Hematopoietic multipotent progenitor cell treated with erythropoietin and hydrocortisone succinate and interleukin-3 and kit ligand, for 15 days (in vitro differentiated cells): ENCODE data around the gene ZNF410.
"Not testable (repeated sequence)": the region's sequence is repeated elsewhere in the genome, so short reads cannot be mapped to it uniquely, and the experiment has no call there.

Experiments
- DNase-seq: peaks from one replicate; pipeline ENCODE4 v3.0.0-alpha.2; 2015; ENCODE audit warnings: low spot score

Gene ZNF410, protein sequence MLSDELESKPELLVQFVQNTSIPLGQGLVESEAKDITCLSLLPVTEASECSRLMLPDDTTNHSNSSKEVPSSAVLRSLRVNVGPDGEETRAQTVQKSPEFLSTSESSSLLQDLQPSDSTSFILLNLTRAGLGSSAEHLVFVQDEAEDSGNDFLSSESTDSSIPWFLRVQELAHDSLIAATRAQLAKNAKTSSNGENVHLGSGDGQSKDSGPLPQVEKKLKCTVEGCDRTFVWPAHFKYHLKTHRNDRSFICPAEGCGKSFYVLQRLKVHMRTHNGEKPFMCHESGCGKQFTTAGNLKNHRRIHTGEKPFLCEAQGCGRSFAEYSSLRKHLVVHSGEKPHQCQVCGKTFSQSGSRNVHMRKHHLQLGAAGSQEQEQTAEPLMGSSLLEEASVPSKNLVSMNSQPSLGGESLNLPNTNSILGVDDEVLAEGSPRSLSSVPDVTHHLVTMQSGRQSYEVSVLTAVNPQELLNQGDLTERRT

DNA sequence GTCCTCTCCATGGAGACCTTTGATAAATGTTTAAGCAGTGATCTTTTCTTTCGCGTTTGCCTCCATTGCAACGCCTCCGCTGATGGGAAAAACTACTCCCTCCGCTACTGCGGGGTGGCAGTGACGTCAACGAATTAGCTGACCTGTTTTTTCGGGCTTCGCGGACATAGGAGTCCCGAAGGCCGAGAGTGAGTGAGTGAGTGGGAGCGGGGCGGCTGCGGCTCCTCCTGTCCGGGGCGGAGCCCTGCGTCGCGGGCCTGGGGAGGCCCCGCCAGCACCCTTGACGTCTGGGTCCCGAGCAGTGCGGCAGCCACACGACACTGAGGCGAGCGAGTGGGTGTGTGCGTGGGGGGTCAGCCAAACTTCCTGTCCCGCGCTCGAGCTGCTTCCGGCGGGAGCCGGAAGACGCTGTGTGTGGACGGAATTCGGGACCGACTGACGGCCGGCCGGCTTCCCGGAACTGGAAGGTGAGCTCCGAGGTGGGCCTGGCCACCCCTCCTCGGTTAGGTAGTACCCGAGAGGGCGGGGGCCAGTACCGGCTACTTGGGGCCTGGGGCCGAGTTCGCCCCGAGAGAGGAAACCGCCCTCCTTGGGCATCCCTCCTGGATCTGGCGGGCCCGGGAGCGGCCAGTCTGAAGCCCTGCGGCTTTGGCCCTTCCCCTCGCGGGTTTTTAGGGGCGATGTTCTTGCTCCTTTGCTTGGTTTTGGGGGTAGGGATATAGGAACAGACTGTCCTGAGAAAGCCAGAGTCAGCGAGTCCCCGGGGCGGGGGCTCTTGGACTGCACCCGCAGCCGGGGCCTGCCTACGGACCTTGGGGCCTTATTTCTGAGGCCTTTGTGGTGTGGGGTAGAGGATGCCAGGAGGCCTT is at the start of gene ZNF410:
TSS of gene ZNF410 (plus strand) at position 411 of the 869 bp plus-strand sequence. CDS start 5,317 bp downstream, outside the sequence.
- DNase-seq = peak; percentile 86

GRCh38 chr14:73838293-73839034 is 48.2 kb upstream of the ZNF410 start:
- DNase-seq = not testable (repeated sequence)

DNA sequence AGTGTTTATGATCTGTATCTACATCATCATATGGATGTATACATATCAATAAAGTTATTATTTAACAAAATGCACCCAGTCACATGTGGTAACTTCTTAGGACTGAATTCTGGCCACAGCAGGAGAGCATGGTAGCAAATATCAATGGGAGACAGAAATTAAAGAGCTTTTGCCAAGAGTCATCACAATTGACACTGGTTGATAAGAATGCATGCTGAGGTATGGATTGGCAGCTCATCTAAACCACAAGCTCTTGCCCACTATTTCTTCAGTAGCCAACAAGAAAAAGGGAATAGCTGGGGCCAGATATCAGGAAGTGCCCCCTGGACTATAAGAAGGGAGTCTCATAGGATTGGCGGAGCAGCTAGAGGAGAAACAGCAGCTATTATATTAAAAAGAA is 44.5 kb upstream of the ZNF410 start:
- no peak for DNase-seq

DNA sequence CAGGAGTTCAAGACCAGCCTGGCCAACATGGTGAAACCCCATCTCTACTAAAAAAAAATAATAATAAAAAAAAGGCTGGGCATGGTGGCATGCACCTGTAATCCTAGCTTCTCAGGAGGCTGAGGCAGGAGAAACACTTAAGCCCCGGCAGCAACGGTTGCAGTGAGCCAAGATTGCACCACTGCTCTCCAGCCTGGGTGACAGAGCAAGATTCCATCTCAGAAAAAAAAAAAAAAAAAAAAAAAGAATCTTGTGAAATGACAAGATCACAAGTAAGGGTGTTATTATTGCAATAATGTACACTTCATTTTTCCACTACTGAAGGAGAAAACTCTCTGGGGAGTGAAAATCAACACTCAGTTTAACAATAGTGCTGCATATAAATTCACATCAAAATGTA is 43.8 kb upstream of the ZNF410 start:
- DNase-seq = no peak

DNA sequence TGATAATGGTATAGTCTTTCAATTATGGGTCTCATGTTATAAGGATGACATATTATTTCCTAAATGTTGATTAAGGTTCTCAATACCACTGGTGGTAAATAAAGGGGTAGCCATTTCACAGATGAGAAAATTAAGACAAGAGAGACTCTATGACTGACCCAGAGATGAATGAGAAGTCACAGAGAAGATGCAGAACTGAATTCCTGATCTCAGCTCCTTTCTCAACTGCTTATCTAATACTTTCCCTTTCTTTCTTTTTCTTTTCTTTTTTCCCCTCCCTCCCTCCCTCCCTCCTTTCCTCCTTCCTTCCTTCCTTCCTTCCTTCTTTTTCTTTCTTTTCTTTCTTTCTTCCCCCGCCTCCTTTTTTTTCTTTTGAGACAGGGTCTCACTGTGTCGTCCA is 43.4 kb upstream of the ZNF410 start:
- no peak for DNase-seq

GRCh38 chr14:73846947-73847346 is 39.7 kb upstream of the ZNF410 start:
- no peak for DNase-seq

DNA sequence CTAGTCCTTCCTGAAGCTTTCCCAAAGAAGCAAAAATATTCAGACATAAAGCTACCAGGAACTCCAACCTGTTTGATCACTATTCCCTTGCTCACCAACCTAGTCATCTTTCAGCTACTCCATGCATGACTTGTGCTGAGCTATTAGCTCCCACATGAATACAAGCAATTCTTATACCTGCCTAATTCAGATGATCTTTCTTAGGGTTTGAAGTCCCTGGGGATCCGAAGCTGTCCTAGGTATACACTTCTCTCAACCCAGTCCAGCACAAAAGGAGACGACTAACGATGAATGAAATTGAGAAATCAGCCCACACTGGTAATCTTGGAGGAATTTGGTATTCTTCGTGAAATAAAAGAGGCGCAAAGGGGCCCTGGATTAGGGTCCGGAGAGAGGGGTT is 35.7 kb upstream of the ZNF410 start:
- no peak for DNase-seq

DNA sequence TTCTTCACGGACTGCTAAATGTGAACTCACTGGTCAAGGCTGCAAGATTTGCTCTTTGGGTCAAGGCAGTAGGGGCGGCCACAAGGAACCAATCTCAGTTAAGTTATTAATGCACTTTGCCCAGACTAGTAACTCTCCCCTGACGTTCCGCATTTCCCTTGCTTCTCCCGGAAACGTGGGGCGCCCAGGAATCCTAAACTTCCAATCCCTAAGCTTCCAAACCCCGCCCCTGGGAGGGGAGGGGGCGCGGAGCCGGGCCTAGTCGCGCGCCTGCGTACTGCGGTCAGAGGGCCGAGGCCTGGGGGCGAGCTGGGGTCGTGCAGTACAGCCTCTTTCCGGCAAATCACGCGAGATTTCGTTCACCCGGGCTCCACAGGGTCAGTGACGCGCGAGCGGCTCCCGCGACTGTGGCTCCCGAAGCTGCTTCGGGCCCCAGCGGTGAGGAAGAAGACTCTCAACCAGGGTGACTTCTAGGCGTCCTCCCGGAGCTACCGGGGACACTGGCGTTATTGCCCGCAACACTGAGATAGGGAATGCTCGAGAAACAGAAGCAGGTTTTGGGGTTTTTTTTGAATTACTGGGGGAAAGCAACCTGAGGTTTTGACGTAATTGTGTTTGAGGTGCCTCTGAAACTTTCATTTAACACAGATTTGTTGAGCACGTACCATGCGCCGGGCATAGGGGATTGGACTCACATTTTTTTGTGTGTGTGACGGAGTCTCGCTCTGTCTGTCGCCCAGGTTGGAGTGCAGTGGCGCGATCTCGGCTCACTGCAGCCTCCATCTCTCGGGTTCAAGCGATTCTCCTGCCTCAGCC is 34.9 kb upstream of the ZNF410 start, which contains the start of gene PTGR2:
TSS of gene PTGR2 (plus strand) at position 265 of the 816 bp plus-strand sequence. CDS start 7,032 bp downstream, outside the sequence.
- peak; percentile 29 for DNase-seq

GRCh38 chr14:73859145-73859544 is 27.5 kb upstream of the ZNF410 start:
- no peak for DNase-seq

GRCh38 chr14:73861073-73861472 is 25.6 kb upstream of the ZNF410 start:
- DNase-seq = peak; percentile 33

DNA sequence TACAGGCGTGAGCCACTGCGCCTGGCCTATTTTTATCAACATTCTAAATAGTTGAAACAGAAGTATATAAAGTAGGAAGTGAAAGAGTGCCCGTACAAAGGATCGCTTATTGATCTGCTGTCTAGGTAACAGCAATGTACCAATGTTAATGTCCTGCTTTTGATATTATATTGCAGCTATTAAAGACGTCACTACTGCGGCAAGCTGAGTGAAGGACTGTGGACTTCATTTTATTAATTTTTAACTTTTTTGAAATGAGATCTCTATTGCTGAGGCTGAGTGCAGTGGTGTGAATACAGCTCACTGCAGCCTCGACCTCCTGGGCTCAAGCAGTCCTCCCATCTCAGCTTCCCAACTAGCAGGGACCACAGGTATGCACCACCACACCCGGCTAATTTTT is 24.2 kb upstream of the ZNF410 start:
- DNase-seq = no peak

- no peak for DNase-seq
Measured at GRCh38 chr14:73863209-73863608, 23.4 kb upstream of the ZNF410 start.

DNA sequence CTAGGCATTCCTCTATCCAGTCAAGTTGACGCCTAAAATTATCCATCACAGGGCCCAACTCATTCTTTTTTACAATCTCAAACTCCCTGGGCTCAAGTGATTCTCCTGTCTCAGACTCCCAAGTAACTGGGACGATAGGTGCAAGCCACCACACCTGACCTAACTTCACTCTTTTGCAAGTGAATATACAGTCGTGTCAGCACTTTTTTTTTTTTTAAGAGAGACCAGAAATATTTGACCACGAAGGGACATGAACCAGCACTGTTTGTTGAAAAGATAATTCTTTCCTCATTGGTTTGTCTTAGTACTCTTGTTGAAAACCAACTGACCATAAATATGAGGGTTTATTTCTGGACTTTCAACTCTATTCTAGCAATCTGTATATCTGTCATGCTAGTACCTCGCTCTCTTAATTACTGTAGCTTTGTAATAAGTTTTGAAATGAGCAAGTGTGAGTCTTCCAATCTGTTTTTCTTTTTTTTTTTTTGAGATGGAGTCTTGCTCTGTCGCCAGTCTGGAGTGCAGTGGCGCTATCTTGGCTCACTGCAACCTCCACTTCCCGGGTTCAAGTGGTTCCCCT is 21.0 kb upstream of the ZNF410 start:
- no peak for DNase-seq

GRCh38 chr14:73869754-73870153 is 16.9 kb upstream of the ZNF410 start:
- DNase-seq = not testable (repeated sequence)

GRCh38 chr14:73870525-73871235 is 16.0 kb upstream of the ZNF410 start:
- DNase-seq = no peak

DNA sequence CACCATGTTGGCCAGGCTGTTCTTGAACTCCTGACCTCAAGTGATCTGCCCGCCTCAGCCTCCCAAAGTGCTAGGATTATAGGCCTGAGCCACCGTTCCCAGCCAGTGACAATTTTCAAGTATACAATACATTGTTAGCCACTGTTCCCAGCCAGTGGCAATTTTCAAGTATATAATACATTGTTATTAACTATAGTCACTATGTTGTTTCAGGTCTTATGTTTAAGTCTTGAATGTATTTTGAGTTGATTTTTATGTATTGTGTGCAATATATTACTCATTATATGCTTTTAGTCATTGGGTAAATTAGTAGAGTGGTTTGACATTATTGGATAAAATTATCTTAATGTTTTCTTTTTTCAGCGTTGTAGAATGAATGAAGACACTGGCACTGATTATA is 13.0 kb upstream of the ZNF410 start:
- DNase-seq = no peak

GRCh38 chr14:73877790-73878189 is 8.9 kb upstream of the ZNF410 start:
- no peak for DNase-seq

- no peak for DNase-seq
Measured at GRCh38 chr14:73878436-73878835, 8.2 kb upstream of the ZNF410 start.

GRCh38 chr14:73879027-73879426 is 7.6 kb upstream of the ZNF410 start:
- no peak for DNase-seq
